Mucosa of rectum (tissue), 2 donors: ENCODE measurements around the gene NPB.

Source experiments
- H3K27ac ChIP-seq, 2 donors: one replicate each; pipeline ENCODE4 v1.7.0; 2013; ENCODE audit warnings: inconsistent platforms in 2 of 2, low read depth in 2 of 2, low read length in 2 of 2
- H3K27me3 ChIP-seq, 2 donors: one replicate each; pipeline ENCODE4 v1.7.0; 2013; ENCODE audit warnings: low read length in 2 of 2; ENCODE audit not compliant: control insufficient read depth in 2 of 2, insufficient read depth in 2 of 2
- H3K36me3 ChIP-seq, 2 donors: one replicate each; pipeline ENCODE4 v1.7.0; 2013; ENCODE audit warnings: low read length in 2 of 2; ENCODE audit not compliant: control insufficient read depth in 2 of 2, insufficient read depth in 2 of 2
- H3K4me1 ChIP-seq, 2 donors: one replicate each; pipeline ENCODE4 v1.7.0; 2013; ENCODE audit warnings: low read length in 2 of 2, mild to moderate bottlenecking in 1 of 2; ENCODE audit not compliant: control insufficient read depth in 2 of 2, insufficient read depth in 2 of 2
- H3K4me3 ChIP-seq, 2 donors: one replicate each; pipeline ENCODE4 v1.7.0; 2013; ENCODE audit warnings: low read length in 2 of 2
- H3K9ac ChIP-seq, 2 donors: one replicate each; pipeline ENCODE4 v1.7.0; 2013; ENCODE audit warnings: low read length in 2 of 2, low read depth in 1 of 2, mild to moderate bottlenecking in 1 of 2
- H3K9me3 ChIP-seq, 2 donors: one replicate each; pipeline ENCODE4 v1.7.0; 2013; ENCODE audit warnings: low read length in 2 of 2; ENCODE audit not compliant: control insufficient read depth in 2 of 2
- donor health status: healthy.
- donor health status: Normal muscosa, but diverticular disease.

The NPB gene

DNA sequence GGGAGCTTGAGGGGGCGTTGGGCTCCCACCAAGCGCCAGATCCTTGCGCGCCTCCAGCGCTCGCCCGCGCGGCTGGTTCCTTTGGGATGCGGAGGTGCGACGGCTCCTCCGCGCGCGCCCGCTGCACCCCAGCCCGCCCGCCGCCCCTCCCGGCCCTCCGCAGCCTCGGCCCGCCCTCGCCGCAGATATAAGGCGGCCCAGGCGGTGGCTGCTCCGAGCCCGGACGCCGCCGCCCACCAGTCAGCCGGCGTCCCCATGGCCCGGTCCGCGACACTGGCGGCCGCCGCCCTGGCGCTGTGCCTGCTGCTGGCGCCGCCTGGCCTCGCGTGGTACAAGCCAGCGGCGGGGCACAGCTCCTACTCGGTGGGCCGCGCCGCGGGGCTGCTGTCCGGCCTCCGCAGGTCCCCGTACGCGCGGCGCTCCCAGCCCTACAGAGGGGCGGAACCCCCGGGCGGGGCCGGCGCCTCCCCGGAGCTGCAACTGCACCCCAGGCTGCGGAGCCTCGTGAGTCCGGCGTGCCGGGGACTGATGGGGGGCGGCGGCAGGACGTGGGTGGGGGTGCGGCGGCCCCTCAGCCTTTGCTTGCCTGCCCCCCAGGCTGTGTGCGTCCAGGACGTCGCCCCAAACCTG is at the start of gene NPB:
Gene NPB, plus strand, starts transcription at position 216 of the 630 bp plus-strand sequence. Its CDS starts 40 bp downstream, at position 256.
- Histone ChIP-seq H3K4me1 (peaks cover 0 to 3% of the 10 kb centered on the region in 2 donors), H3K27me3 (peaks cover 0 to 3% of the 10 kb centered on the region in 2 donors), H3K36me3 (peaks cover 23 to 30% of the 10 kb centered on the region in 2 donors), H3K27ac (no peak within 1 kb of the TSS), H3K9me3 (no peaks in the 10 kb centered on the region), H3K9ac (peak within 1 kb of the TSS in 1 of 2 donors; percentile 38), H3K4me3 (peak within 1 kb of the TSS in 1 of 2 donors; percentile 2)

DNA sequence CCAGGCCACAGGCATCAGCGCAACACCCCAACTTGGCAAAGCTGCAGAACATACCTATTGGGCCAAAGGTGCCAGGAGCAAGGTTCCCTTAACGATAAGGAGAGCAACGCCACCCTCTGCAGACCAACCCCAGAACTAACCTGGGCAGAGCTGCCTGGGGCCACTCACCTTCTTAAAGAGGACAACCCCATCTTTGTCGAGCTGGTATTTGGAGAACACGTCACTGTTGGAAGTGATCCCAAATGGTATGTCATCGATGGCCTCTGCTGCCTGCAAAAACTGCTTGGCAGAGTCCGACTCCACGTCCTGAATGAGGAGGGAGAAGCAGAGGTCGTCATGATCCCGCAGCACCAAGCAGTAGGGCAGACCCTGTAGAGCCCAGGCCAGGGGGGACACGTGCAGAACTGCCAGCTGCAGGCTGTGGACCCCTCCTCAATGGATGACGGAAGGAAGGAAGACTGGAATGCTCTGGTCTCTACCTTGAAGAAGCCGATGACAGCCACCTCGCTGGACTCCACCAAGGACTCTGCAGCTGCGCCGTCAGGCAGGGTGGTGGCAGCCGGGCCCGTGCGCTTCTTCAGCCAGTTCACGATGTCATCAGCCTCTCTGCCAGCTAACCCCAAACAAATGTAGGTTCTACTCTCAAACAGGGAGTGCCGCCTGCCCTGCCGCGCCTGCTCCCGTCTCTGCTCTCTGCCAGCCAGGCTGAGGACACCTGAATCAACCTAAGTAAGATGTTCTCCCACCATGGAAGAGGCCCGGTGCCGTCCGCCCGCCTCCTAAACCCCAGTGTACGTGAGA is 46.9 kb upstream of the NPB start:
- no peaks in the 10 kb centered on the region for H3K9me3 ChIP-seq
- no peak overlapping the region for H3K4me3 ChIP-seq
- no peaks in the 10 kb centered on the region for H3K27me3 ChIP-seq
- no peak overlapping the region for H3K9ac ChIP-seq
- peaks cover 52 to 64% of the 10 kb centered on the region in 2 donors for H3K36me3 ChIP-seq
- no peak overlapping the region for H3K27ac ChIP-seq
- H3K4me1 ChIP-seq: peaks cover 15 to 21% of the 10 kb centered on the region in 2 donors

DNA sequence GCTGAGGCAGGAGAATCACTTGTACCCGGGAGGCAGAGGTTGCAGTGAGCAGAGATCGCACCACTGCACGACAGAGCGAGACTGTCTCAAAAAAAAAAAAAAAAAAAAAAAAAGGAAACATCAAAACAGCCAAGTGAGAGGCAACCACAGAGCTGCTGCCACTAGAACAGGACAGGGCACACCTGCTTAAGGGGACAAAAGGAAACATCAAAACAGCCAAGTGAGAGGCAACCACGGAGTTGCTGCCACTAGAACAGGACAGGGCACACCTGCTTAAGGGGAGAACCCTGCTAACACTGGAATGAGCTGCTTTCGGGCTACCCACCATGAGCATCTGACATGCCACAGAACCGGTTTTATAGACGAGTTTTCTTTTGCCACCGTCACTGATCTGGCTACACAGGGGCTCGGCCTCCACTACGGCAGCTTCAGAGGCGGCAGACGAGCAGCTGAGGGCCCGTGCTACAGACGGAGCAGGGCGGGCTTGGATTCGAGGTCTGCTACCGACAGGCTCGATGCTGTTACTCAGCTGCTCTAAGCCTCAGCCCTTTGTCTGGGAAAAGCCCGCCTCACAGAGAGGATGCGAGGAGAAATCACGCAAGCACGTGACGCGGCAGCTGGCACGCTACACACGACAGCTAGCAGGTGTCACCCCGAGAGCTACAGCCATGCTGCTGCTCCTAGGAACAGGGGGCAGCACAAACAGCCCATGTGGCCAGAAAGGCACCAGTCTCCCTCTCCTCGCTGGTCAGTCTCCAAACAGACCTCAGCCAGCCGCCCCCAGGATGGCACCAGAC is 43.7 kb upstream of the NPB start:
- Histone ChIP-seq H3K4me1 (peaks cover 31 to 32% of the 10 kb centered on the region in 2 donors), H3K27me3 (no peaks in the 10 kb centered on the region), H3K4me3 (peak overlapping the region; percentile 74 to 96), H3K36me3 (peaks cover 32 to 48% of the 10 kb centered on the region in 2 donors), H3K27ac (no peak overlapping the region), H3K9ac (peak overlapping the region; percentile 93 to 96), H3K9me3 (no peaks in the 10 kb centered on the region)

DNA sequence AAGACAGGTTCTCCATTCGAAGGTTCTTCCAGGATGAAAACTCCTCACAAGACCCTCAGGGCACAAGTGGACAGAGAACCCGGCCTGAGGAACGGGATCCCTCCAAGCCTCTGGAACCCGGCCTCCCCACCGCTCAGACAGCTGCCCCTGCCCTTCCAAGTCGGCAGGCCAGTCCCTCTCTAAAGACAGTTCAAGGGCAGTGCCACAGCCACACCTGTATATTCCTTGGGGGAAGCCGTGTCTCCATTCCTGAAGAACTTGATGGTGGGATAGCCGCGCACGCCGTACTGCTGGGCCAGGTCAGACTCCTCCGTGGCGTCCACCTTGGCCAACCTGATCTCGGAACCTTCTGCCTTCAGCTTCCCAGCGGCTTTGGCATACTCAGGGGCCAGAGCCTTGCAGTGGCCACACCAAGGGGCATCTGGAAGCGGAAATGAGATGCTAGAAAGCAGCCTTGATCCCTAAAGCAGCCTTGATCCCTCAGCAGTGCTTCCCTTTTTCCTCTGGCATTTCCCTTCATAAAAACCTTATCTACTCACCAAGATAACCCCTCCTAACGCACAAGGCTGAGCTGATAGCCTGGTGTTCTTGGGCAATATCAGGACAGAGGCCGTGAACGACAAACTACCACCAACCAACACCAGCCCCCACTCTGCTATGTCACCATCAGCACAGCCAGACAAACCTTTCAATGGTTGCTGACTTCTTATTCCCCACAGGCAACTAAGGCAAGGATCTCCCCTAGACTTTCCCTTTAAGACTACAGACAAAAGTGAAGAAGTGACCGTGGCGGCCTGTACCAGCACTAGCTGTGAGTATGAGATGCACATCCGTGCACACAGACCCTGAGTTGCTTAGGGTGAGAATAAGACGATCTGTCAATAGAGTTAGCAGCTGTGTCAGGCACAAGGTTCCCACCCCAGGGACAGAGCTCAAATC is 42.8 kb upstream of the NPB start:
- Histone ChIP-seq H3K27ac (peak overlapping the region; percentile 93 to 94), H3K36me3 (peaks cover 29 to 39% of the 10 kb centered on the region in 2 donors), H3K4me3 (peak overlapping the region; percentile 74 to 96), H3K9ac (peak overlapping the region; percentile 93 to 96), H3K9me3 (no peaks in the 10 kb centered on the region), H3K4me1 (peaks cover 36 to 37% of the 10 kb centered on the region in 2 donors), H3K27me3 (no peaks in the 10 kb centered on the region)

DNA sequence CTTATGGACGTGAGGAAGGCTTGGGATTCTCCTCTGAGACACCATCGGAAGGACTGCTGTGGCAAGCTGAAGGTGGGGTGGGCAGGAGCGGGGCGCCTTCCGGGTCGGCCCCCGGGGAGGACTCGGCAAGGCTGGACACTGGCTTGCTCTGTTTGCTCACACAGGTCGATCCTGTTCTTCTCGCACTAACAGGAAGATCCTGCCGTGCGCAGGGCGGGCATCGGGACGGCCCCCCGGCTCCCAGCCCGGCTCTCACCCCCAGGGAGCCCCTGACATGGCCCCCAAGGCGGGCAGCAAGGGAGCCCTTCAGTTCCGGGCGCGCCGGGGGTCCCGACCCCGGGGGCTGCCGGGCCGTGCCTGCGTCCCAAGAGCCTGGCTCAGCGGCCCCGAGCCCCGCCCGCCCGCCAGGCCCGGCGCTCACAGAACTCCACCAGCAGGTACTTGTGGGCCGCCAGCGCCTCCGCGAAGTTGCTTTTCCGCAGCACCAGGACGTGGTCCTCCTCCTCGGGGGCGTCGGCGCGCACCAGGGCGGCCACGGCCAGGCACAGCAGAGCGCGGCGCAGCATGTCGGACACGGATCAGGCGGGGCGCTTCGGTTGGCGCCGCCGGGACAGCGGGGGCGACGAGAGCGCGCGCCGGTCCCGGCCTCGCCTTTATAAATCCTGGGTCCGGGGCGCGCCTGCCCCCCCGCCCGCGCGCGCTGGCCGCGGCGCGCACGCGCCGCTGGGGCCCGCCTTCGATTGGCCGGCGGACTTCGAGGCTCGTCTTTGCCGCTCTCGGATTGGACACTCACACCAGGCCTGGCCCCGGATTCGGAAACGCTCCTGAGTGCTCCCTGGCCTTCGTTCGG is 41.9 kb upstream of the NPB start, which contains the start of gene P4HB:
Gene P4HB, minus strand, starts transcription at position 630 of the 850 bp plus-strand sequence. Its CDS starts 64 bp downstream, at position 566.
- peaks cover 22 to 32% of the 10 kb centered on the region in 2 donors for H3K36me3 ChIP-seq
- peak within 1 kb of the TSS; percentile 96 to 99 for H3K27ac ChIP-seq
- peak within 1 kb of the TSS; percentile 84 to 96 for H3K4me3 ChIP-seq
- no peaks in the 10 kb centered on the region for H3K9me3 ChIP-seq
- peak within 1 kb of the TSS; percentile 97 to 98 for H3K9ac ChIP-seq
- peaks cover 41 to 42% of the 10 kb centered on the region in 2 donors for H3K4me1 ChIP-seq
- H3K27me3 ChIP-seq: no peaks in the 10 kb centered on the region

DNA sequence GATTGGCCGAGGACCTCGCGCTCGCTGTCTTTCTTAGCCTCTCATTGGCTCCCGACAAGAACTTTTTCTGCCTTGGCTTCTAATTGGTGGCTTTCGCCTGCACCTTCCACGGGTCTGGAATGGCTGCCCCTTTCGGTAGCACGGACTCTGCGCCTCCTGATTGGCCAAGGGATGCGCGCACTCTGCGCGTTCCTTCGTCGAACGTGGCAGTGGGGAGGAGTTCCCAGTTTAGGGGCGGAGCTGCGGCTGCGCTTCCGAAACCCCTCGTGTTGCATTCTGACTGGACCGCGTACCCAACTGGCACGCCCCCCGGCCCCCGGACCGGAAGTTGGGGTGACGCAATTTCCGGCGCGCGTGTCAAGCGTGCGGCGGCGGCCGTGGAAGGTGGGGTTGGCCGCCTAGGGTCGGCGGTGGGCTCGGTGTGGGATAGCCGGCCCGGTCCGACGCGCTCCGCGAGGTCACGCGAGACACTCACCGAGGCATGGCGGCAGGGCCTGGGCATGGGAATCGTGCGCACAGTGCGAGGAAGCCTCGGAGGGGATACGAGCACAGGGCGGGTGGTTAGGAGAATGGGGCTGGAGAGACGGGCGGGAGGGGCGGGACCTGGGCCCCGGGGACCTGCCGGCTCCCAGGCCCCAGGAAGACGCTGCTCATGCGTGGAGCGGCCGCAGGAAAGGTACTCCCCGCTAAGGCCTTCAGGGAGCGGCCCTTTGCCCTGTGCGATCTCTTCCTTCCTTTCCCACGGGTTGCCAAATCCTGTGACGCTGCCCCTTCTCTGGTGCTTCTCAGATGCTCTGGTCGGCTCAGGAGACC is 41.1 kb upstream of the NPB start:
- Histone ChIP-seq H3K4me3 (peak overlapping the region; percentile 84 to 91), H3K9me3 (no peaks in the 10 kb centered on the region), H3K27me3 (no peaks in the 10 kb centered on the region), H3K4me1 (peaks cover 48 to 50% of the 10 kb centered on the region in 2 donors), H3K27ac (peak overlapping the region; percentile 96 to 99), H3K36me3 (peaks cover 13 to 23% of the 10 kb centered on the region in 2 donors), H3K9ac (peak overlapping the region; percentile 97 to 98)

DNA sequence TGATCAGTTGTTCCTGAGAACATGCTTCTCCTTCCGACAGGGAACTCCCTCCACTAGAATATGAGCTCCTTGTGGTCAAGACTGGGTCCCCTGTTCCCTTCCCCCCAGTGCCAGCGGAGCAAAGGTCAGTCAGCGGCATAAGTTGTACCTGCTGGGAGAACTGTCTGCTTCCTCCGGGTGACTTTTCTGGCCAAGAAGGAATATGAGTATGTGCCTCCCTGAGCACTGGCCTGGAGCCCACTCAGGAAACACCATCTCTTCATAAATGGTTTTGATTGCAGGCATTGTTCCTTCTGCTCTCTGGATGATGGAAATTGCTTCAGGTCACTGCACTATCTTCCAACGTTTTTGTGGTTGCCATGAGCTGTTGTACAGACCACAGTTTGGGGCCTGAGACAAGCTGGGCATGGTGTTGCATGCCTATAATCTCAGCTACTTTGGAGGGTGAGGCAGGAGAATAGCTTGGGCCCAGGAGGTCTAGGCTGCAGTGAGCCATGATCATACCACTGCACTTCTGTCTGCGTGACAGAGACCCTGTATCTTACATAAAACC is 38.8 kb upstream of the NPB start:
- H3K27ac ChIP-seq: no peak overlapping the region
- no peak overlapping the region for H3K4me3 ChIP-seq

More for the DNA sequence above, 38.8 kb upstream of the NPB start:
- H3K27me3 ChIP-seq: no peaks in the 10 kb centered on the region
- H3K9ac ChIP-seq: no peak overlapping the region
- H3K9me3 ChIP-seq: no peaks in the 10 kb centered on the region
- H3K4me1 ChIP-seq: peaks cover 66 to 72% of the 10 kb centered on the region in 2 donors
- peaks cover 16% of the 10 kb centered on the region in 2 donors for H3K36me3 ChIP-seq
